GM13977 (cell line): ENCODE measurements around the gene PLCB1.

Source experiments
- DNase-seq: peaks from one replicate; pipeline ENCODE4 v3.0.0; 2012; ENCODE audit warnings: low spot score
- in situ Hi-C: fragments of 300-500 bp; cut with MboI; formaldehyde crosslinking; loops from one replicate; pipeline ENCODE4 v1.12.0; 2022; ENCODE audit warnings: low sequenced_read_pairs, low pct_unique_long_range_greater_than_20kb, mixed read lengths, inconsistent platforms; ENCODE audit not compliant: unreplicated experiment
- TF ChIP-seq, protein P1 (sequence below): IDR thresholded peaks from 2 replicates; pipeline ENCODE4 v1.5.1; 2012; ENCODE audit warnings: mild to moderate bottlenecking, control low read depth; ENCODE audit not compliant: insufficient read depth; ENCODE audit errors: extremely low read depth, missing control alignments

The PLCB1 gene

DNA sequence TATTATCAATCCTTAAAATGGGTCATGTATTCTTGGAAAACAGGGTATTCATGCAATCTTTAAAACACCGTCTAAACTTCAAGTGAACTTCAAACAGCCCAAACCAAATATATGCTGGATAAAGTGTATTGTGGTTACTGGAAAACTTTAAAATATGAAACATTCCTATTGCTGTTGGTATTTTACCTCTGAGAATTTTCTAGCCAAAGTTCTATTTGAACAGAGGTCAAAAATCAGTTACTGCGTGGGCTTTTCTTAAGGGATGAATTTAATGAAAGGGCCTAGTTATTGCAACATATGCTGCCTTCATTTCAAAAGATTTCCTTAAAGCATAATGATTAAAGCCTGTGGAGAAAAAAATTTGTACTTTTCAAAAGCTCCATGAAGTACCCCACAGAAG lies 436.0 kb downstream of the PLCB1 start:
- no peak for DNase-seq
- TF ChIP-seq, protein P1, sequence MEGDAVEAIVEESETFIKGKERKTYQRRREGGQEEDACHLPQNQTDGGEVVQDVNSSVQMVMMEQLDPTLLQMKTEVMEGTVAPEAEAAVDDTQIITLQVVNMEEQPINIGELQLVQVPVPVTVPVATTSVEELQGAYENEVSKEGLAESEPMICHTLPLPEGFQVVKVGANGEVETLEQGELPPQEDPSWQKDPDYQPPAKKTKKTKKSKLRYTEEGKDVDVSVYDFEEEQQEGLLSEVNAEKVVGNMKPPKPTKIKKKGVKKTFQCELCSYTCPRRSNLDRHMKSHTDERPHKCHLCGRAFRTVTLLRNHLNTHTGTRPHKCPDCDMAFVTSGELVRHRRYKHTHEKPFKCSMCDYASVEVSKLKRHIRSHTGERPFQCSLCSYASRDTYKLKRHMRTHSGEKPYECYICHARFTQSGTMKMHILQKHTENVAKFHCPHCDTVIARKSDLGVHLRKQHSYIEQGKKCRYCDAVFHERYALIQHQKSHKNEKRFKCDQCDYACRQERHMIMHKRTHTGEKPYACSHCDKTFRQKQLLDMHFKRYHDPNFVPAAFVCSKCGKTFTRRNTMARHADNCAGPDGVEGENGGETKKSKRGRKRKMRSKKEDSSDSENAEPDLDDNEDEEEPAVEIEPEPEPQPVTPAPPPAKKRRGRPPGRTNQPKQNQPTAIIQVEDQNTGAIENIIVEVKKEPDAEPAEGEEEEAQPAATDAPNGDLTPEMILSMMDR, result no peak
- in situ Hi-C loops, result no loop called here

DNA sequence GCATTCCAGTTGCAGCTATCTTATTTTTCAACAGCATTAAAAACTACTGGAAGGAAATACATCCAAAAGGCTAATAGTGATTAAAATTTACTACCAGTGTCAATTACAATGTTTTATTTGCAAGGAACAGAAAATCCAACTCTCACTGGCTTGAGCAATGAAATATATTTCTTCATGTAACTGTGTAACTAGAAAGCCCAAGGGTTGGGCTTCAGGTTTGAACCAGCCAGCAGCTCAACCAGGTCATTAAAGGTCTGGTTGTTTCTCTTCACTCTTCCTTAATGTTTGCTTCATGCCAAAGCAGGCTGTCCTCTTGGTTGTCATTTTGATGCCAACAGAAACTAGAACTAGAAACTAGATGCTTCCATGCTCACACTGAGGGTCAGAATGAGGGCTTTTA lies 437.7 kb downstream of the PLCB1 start:
- TF ChIP-seq, protein P1, result no peak
- in situ Hi-C loops, result no loop called here
- no peak for DNase-seq

DNA sequence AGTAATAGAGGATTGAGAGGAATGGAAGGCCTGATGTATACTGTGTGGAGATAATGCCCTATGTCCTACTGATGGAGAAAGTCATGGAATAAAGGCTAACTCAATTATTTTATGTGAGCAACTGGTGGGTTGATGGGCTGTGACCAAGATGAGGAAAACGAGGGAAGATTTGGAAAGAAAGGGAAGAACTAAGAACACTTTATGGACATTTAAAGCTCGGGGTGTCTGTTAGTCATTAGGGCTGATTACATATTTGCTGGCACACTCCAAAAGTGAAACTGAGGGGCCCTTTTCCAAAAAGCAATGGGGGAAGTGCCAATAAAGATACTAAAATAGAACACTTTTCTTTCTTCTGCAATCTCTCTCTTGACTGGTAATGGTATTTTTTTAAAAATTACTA lies 439.5 kb downstream of the PLCB1 start:
- TF ChIP-seq, protein P1, result no peak
- DNase-seq, result no peak
- in situ Hi-C loops, result no loop called here

DNA sequence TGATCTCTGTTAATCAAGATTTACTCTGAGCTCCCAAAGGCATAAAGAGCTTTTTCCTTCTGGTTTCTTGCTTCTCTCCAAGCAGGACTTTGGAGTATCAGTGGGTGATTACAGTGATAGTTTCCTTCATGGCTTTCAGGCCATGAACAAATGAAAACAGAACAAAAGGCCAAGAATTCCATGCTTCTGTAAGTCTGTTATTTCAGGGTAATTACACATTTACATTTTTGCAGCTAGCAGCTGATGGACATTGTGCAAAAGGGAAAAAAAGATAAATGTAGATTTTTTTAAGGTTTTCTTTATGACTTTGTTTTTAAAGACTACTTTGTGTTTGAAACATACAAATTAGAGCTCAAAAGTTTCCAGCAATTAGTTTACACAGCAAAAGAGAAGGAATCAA lies 441.6 kb downstream of the PLCB1 start:
- in situ Hi-C loops, result no loop called here
- no peak for DNase-seq
- TF ChIP-seq, protein P1, result no peak

DNA sequence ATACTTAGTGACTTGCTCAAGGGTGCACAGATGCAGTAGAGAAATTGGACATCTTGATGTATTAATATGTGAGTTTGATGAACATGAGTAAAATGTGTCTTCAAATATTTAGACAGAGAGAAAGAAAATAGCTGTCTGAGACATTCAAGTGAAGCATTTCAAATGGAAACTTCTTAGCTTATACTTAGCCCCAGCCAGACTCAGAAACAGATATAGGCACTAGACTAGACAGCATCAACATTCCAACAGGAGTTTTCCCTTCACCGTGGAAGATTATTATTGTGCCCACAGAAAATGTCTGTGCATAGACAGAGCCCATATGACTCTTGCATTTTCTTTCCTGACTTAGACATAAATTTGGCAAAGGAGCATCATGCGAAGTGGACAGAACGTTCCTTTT lies 443.0 kb downstream of the PLCB1 start:
- in situ Hi-C loops, result no loop called here
- DNase-seq, result no peak
- TF ChIP-seq, protein P1, result no peak

DNA sequence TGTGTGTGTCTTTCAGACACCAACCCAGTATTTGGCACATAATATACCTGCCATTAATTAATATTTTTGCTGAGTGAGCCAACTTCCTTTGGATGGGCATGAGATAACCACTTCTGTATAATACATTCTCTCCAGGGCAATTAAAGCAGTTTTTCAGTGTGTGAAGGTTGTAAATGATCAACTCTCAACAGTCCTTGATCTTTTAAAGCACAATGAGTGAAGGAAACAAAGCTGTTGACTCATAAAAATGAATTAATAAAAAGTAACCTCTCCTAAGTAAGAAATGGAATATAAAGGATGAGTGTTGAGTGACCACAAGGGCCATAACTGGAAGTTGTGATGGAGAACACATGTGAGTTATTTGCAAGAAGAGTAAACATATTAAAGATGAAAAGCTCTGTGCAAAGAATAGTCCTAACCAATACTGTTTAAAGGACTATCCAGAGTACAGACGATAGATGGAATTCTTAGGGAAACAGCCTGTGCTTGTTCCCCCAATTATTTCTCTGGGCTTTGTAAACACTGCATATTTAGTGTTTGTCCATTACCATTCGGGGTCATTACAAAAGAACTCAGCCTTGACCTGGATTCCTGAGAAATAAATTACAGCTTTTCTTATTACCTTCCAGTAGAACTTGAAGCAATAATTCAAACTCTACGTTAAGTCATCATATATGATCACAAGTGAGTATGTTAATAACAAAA lies 446.2 kb downstream of the PLCB1 start:
- DNase-seq, result no peak
- in situ Hi-C loops, result no loop called here
- TF ChIP-seq, protein P1, result no peak

DNA sequence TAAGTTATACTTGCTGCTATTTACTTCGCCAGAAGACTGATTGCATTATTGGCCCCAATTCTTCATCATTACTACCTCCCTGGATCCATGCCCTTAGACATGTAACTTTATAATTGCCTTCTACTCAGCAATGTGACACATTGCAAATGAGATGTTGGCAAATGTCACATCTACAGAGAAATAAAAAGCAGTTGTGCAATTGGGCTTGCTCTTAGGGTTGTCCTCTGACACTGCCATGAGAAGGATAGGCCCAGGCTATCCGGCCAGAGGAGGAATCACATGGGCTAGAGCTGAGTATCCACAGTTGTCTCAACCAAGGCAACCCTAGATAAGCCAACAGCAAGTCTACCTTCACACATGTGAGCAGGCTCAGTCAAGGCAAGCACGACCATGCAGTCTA lies 447.0 kb downstream of the PLCB1 start:
- TF ChIP-seq, protein P1, result no peak
- in situ Hi-C loops, result no loop called here
- no peak for DNase-seq
